Dedifferentiated amniotic fluid mesenchymal stem cell (primary cell): ENCODE data around the gene LETM1.

Experiments
- DNase-seq: peaks from one replicate; pipeline ENCODE4 v3.0.0-alpha.2; 2016; ENCODE audit errors: extremely low spot score

Gene LETM1

GRCh38 chr4:1807332-1807777 is 48.6 kb downstream of the LETM1 start:
- no peak for DNase-seq

GRCh38 chr4:1806596-1807331 is 49.2 kb downstream of the LETM1 start:
- DNase-seq, result no peak

- DNase-seq, result no peak
Observed at GRCh38 chr4:1806223-1806564, 49.8 kb downstream of the LETM1 start.

GRCh38 chr4:1805493-1806222 is 50.3 kb downstream of the LETM1 start:
- DNase-seq, result no peak

GRCh38 chr4:1804638-1805492 is 51.1 kb downstream of the LETM1 start:
- no peak for DNase-seq

- no peak for DNase-seq
Observed at GRCh38 chr4:1803523-1804423, 52.2 kb downstream of the LETM1 start.

GRCh38 chr4:1802720-1803522 is 53.0 kb downstream of the LETM1 start:
- DNase-seq, result no peak

GRCh38 chr4:1802151-1802715 is 53.7 kb downstream of the LETM1 start:
- no peak for DNase-seq

- no peak for DNase-seq
Observed at GRCh38 chr4:1801286-1801958, 54.5 kb downstream of the LETM1 start.

GRCh38 chr4:1800805-1801204 is 55.2 kb downstream of the LETM1 start:
- DNase-seq, result no peak

GRCh38 chr4:1799387-1800375 is 56.3 kb downstream of the LETM1 start:
- no peak for DNase-seq

GRCh38 chr4:1798580-1799386 is 57.2 kb downstream of the LETM1 start:
- DNase-seq, result no peak

GRCh38 chr4:1797861-1798579 is 57.9 kb downstream of the LETM1 start:
- no peak for DNase-seq

GRCh38 chr4:1797298-1797860 is 58.6 kb downstream of the LETM1 start:
- DNase-seq, result no peak

- no peak for DNase-seq
Observed at GRCh38 chr4:1796486-1797204, 59.3 kb downstream of the LETM1 start.
